ENCODE measurements around the gene EHD4.

The EHD4 gene

DNA sequence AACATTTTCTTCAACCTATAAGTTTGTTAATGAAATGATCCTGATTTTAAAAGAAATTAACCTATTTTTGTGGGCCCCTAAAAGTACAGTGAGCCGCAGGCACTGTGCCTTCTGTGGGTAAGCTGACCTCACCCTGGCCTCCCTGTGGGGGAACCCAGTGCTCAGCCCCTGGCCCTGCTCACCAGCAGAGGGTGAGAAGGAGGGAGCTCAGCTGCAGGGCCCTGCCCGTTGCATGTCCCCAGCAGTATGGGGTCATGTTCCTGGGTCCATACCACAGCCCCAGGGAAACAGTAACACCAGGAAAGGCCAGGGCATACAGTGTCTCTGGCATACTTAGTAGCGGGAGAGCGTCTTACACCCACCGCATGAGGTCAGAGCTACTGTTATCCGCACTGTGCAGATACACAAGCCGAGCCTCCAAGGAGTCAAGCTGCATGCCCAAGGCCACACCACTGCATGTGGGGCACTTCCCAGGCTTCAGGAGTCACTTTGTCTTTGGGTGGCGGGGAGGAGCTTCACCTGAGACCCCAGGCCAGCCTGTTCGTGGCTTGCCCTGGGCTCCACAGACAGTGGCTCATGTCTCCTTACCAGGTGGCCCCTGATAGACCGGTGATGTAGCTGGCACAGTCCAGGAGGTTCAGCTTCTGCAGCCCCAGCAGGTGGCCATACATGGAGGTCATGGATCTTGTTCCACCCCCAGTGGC, 22.6 kb upstream of the EHD4 start:
- FAIRE-seq = no peak

DNA sequence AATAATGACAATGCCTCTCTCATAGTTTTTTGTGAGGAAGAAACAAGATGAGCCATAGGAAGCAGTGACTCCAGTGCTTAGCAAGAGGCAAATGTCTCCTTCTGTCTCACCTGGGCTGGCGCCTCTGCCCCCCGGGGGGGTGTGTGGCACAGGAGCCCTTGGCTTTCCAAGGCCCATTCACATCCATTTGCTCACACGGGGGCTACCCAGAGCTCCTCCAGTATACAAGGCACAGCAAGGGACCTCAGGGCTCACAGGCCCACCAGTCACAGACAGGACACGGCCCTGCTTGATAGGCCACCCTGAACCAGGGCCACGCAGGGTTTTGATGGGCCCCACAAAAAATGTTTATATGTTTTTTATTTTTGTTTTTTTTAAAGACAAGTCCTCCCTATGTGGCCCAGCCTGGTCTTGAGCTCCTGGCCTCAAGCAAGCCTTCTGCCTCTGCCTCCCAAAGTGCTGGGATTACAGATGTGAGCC, 21.9 kb upstream of the EHD4 start:
- no peak for FAIRE-seq

DNA sequence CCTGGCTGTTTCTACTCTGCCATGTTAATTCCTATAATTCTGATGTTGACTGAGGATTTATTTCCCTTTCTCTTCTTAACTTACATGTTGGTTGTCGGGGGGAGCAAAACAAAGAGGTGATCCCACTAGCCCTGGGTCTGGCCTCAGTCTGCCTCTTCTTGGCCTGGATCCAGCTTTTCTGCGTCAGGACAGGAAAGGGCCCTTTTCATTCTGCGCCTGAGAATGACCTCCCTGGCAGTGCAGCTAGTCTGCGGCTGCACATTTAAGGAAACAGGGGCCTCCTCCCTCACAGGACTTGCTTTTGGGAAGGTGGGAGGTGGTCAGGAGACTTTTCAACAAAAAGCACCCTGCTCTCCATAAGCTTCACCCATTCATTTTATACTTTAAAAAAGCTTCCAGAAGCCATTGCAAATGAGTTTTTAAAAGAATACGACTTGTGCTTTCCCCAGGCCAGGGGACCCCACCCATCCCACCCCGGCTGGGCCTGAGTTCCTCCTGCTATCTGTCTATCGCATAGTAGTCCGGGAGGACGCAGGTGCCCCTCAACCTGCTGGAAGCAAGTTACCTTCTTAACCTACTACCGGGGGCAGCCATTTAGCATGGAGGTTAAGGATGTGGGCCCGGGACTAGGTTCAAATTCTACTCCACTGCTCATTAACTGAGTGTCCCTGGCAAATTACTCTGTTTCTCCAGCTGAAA, 21.3 kb upstream of the EHD4 start:
- no peak for FAIRE-seq

DNA sequence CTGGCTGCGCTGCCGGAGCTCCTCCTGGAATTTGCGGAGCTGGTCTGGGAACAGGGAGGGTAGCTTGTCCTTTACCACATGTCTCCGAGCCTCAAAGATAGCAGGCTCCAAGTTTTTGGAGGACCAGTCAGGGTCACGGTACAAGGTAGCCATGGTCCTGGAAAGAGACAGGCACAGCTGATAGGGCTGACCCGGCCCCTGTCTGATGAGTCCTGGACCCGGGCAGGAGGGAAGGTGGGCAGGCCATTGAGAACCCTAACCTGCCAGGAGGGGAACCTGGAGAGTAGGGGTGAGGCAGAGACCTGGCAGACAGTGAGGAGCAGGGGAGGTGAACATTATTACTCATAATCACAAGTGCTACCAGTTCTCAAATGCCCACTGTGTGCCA, 20.4 kb upstream of the EHD4 start:
- no peak for FAIRE-seq

DNA sequence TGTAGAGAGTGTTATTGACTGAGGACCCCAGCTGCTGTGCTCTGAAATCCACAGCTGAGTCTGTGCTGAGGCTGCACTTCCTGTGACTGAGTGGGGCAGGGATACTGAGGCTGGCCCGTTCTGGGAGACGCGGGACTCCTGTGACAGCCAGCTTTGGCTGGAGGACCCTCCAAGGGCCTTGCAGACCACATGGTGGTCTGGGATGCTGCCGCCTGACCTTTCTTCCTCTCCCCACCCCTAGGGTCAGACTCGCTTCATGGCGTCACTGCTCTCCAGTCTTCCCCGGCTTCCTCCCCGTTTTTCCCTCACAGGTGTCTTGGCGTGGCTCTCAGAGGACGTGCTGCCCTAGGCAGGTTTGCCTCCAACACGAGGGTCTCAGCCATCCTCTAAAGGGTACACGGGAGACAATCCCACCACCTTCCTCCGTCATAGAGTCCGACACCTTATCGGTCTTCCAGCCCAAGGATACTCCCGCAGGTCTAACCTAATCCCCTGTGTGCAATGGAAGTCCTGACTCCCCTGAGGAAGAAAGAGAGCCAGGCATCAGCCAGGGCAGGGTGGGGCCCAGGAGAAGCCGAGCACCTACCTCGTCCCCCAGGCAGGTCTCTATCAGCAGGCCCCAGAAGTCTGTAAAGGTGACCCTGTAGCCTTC, 19.9 kb upstream of the EHD4 start:
- no peak for FAIRE-seq

DNA sequence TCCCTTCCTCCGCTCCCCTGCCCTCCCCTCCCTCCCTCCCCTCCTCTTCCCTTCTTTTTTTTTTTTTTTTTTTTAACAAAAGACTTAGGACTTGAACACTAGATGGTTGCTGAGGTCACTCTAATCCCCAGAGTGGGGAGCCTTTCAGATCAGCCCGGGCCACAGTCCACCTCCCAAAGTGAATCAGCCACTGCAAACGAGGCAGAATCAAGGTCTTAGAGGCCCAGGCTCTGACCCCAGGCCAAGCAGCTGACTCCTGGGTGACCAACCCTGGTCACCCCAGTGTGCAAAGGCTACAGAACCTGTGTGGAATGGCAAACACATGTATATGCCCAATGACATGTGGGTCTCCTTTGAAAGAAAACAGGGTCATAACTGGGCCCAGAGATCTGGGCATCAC, 18.3 kb upstream of the EHD4 start:
- FAIRE-seq = no peak

DNA sequence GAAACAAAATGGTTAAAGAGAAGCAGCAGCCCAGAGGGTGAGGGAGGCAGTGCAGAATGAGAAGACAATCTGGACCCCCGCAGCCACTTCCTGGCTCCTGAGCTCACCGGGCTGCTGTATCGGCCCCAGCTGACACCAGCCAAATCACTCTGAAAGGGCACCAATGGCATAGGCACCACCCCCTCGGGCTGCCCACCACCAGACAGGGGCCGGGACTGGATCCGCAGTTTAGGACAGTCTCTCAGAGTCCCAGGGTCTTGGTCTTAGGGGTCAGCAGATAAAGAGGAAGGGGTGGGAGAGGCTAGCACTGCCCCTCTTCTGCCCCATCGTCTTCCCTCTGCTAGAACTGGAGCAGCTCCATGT, 17.9 kb upstream of the EHD4 start:
- FAIRE-seq = no peak

DNA sequence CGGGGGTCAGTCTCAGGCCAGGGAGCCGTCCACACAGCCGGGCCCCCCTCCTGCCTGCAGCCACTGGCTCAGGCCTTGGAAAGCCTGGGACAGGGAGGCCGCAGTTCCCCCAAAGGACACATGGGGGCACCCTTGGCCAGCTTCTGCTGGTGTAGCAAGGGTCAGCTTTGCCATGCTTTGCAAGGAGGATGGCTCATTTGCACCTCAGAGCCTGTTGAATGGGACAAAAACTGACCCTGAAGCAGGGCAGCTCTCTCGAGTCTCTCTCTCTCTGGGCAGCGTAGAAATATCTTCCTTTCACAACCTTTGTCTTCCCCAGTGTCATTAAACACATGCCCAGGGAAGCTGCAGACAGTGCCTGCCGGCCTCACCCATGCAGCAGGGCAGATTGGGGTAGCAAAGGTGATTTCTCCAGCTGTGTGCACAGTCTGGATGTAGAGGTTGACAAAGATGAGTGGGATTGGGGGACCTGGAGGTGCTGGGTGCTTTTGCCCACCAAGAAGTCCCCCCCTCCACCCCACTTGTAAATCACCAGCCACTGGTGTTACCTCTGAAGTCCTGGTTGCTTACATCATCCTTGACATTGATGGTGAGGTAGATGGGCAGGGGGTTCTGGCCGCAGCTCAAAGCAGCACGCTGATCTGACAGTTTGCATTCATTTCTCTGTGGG, 17.4 kb upstream of the EHD4 start:
- FAIRE-seq = no peak

DNA sequence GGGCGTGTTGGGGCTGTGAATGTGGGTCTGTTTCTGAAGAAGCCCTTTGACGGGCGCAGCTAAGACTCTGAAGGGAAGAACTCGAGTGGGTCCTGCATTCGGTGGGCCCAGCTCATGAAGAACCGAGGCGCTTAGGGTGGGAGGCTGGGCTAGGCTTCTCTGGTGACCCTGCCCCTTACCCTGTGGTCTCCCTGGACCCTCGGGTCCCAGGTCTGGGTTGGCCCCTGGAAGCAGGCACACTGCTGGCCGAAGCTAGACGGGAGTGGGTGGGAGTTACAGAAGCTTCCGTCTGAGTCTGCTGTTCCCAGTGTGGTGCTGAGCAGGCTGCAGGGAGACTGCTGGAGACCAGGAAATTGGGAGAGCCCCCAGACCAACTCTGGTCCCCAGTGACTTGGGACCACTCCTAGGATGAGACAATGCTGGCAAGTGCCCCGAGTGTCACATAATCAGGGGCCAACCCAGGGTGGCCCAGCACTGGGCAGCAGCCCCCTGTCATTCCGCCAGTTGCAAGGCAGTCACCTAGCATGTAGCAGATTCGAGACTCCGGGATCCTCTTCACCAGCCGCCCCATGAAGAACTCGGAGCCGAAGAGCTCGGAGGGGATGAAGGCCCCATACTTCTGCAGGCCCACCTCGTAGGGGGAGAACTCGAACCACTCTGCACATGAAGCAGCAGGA, 16.7 kb upstream of the EHD4 start:
- FAIRE-seq = no peak

DNA sequence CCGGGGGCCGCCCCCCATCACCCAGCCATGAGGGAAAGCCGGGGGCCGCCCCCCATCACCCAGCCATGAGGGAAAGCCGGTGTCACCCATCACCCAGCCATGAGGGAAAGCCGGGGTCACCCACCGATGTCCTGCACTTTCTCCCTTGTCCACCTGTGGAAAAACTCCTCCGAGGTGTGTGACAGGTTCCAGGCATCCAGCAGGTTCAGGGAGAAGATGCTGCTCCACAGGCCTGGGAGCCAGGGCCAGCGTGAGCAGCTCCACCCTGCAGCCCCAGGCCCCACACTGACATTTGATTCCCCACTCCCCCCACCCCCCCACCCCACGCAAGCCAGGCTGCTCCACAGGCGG, 15.5 kb upstream of the EHD4 start:
- FAIRE-seq = no peak

DNA sequence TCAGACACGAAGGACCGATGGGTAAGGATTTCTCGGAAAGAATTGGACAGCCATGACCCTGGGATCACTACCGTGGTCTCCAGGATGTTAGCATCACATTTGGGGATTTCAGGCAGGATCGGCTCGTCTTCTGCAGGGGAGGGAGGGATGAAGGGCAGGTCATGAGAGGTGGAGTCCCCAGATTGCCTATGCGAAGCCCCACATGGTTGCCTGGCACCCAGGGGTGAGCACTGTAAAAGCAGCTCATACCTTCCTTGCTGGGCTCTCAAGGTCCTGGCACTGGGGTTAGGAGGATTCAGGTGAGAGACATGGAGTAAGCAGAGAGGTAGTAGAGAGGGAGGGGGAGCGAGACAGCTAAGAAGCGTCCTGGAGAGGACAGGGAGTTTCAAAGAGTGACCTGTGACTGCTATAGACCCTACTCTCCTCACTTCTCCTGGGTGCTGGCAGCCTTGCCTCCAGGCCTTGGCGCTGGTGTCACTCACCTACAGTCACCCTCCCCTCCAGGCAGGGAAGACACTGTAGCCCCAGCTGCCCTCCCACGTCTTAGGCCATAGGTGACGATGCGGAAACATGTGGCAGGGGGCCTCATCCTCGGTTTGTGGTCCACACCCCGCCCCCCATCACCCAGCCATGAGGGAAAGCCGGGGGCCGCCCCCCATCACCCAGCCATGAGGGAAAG, 15.0 kb upstream of the EHD4 start:
- FAIRE-seq = no peak

DNA sequence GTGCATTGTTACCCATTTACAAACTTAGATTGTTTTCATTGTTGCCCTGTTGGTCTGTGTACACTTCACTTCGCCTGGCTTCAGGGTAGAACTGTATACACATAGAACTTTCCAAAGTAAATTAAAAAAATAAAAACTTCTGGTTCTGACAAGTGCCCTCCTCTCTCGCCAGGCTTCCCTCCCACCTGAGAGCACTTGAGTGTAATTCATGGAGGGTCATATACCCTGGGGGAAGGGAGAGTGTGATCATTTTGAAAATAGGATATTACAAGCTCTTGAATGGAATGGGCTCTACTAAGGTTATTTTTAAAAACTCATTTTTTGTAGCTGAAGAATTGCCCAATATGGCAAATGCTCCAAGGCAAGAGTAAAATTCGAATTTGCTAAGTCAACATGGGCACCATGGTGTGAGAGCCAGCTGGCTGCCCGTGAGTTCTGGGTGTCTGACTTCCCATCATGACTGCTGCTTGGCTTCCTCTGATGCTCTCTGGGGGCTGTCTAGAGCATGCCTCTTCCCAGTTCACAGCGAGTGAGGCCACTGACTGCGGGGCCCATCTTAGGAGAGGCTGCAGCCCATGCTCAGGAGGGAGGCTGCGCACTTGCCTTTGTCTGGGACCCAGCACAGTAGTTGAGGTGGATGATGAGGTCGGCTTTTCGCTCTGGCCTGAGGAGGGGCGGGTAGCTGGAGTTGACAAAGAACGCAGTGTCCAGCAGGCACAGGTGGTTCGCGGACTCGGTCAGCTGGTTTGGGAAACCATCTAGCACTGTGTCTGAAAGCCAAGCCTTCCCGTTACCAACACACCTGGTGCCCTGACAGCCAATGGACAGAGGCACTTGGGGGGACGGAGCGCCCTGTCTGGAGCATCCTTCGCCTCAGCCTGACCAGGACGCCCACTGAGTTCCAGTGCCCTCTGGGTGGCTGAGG, 13.1 kb upstream of the EHD4 start:
- FAIRE-seq = no peak

DNA sequence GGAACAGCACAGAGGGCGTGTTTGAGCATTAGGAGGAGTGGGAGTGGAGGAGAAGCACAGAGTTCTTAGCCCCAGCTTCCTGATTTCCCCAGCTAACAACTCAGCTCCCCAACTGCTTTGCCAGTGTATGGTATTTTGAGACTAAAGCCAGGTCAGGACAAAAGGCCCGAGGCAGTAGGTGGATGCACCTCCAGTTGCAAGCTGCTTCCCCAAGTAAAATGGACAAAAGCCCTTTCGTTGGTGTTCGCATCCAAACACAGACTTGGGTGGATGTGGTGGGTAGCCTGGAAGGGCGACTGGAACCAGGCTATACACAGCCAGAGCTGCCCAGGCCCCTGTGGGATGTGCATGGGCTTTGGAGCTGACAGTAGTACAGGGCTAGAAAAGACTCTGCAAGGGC, 12.3 kb upstream of the EHD4 start:
- no peak for FAIRE-seq

DNA sequence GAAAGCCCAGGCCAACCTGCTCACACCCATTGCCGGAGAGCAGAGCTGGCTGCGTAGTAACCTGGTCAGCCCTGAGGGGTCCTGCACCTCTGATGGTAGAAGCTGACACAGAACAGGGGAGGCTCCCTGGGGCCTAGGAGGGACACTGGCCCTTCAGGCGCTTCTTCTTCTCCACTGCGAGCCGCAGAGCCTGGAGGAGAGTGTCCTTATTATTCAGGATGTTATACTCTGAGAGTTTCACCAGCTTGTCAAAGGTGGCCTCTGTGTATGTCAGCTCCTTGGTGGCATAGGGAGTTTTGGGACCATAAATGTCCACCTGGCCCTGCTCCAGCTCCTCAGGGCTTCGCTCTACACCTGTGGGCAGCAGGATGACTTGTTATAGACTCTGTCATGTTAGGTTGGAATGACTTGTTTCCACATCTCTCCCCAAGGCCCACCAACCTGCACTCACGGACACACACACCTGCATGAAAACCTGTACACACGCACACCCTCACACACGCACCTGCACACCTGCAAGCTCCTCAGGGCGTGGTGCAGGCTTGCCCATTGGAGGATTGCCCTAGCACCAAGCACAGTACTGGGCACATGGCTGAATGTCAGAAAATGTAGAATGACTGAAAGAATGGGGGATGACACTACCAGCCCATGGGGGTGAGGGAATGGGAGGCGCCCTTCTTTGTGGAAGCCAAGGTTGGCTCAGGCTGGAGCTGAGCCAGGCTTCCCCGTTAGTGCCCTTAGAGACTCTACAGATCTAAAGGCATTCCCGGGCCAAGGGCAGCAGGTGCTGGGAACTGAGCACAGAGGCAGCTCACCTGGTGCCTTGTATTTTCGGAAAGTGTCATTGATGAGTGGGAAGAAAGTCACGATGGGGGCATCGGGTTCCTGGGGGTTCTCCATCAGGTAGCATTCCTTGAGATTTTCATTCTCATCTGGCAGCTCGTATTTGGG, 11.5 kb upstream of the EHD4 start:
- FAIRE-seq = no peak

DNA sequence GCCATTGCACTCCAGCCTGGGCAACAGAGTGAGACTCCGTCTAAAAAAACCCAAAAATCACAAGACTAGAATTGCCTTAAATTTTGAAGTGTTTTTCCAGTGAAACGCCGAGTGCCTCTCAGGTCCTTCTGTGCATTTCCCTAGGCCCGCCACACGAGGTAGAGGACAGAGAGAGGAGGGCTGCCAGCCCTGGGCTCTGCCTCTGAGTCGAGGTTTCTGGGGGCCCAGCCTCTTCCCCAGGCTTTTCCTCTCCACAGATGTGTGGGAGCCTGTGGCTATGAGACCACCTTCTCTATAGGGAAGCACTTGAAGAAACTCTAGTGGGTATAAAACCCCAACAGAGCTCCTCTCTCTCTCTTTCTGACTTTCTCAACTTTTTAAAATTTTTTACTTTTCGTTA, 10.9 kb upstream of the EHD4 start:
- FAIRE-seq = no peak

DNA sequence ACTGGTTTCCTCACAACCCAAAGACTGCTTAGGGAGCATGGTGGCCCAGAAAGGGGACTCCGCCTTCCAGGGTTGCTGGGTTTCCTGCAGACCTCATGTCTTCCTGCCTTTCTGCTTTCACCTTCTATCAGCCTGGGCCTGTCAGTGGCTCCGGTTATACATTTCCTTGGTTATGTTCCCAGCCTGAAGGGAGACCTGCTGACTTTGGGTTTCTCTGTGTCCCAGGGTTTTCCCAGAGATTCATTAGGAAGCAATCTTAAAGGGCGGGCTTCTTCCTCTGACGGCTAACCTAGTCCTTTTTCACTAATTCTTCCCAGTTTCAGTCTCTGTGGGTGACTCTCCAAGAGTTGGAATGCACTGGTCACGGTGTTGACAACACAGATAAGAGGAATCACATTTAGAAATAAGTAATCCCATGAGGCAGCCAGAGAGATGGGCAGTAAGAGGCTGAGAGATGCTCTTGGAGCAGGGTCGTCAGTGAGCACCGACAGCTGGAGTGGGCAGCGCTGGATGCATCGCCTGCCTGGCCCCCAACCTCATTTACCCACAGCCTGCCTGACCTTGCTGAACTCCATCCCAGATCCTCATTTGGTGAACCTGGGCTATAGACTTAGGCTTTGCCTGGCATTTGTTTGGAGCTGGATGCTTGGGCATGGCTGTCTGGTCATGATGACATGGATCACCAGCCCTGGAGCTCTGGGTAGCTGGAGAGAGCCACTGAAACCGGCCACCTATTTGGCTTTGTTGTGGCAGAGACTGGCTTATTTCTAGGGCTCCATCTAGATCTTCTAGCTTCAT, 10.0 kb upstream of the EHD4 start:
- no peak for FAIRE-seq

DNA sequence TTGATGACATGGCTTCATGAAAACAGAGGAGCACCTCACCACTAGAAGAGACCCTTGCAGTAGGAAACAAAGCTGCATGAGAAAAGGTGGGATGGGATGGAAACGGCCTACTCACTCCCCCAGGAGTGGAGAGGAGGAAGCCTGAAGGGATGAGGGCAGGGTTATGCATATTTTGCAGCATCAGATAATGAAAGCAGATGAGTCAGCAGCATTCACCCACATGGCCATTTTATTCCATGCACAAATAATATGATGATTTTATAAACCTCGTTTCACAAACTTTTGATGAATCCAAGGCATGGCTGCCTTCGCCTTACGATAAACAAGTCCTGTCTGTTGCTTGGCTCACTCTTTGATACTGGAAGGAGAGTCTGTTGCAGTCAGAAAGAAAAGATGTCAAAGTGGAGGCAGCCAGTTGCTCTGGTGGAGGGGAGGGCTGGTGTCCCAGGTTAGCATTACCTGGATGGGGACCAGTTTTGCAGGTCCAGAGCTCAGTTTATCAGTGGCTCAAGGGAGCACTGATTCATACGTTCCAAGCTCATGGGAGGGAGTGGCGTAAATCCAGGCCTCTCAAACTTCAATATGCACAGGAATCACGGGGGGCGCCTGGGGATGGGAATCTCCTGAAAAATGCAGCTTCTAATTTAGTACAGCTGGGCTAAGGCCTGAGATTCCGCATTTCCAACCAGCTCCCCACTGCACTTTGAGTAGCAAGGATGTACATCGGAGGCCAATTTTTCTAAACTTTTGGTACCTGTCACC, 9.2 kb upstream of the EHD4 start:
- no peak for FAIRE-seq

DNA sequence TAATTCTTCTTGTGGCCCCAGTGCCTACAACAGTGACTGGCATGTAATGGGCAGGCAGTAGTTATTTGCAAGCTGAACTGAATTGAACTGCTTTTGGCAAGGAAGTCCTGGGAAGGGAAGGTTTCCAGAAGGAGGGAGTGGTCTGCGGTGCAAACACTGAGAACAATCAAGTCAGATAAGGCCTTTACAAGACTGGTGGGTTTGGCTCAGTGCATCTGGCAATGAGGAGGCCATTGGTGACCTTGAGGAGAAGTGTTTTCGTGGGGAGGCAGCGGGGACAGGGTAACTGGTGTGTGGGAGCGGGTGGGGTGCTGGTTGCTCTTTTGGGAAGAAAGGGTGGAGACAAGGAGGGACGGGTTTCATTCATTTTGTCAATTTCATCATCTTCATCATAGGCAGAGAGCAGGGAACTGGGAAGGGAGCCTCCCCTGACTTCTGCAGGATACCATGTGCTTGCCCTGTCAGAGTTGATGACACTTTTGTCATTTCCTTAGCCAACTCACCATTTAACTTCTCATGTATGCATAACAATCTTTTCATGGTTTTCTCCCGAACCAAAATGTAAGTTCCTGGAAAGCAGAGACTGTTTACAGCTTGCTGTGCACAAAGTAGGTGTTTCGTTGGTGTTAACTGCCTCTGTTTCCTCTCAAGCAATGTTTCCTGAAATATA, 8.4 kb upstream of the EHD4 start:
- no peak for FAIRE-seq

All from endometrium (tissue), 2 donors.